K562 (cell line): Measurements from ENCODE around the gene EXO5.
"Not testable (repeated sequence)": the region's sequence is repeated elsewhere in the genome, so short reads cannot be mapped to it uniquely, and the experiment has no call there.

Source experiments
- CTCF ChIP-seq, 3 experiments: IDR thresholded peaks in 2 of 3; conservative IDR thresholded peaks in 1 of 3; 2 replicates each; pipeline ENCODE4 v1.5.1; 2011 to 2012; ENCODE audit warnings: low read length in 3 of 3, mild to moderate bottlenecking in 3 of 3, control low read depth in 2 of 3, improper control_type of control experiment in 1 of 3, inconsistent platforms in 1 of 3, low read depth in 1 of 3, mixed read lengths in 1 of 3, moderate library complexity in 1 of 3; ENCODE audit not compliant: insufficient read depth in 2 of 3
- SPI1 ChIP-seq: IDR thresholded peaks from 2 replicates; pipeline ENCODE4 v1.6.1; 2011; ENCODE audit warnings: low read depth, low read length, control low read depth, borderline replicate concordance

GRCh38 chr1:40554807-40555206, 46.2 kb downstream of the EXO5 start:
- not testable (repeated sequence) for TF ChIP-seq CTCF (IDR thresholded peaks at IDR 0.05 in 2 of 3, conservative IDR thresholded peaks at IDR 0.05 in 1 of 3; ENCODE audit: insufficient read depth in 2 of 3, low read depth in 1 of 3, low read length in 3 of 3); SPI1
